ENCODE measurements around the gene CERS2.

CERS2 gene

DNA sequence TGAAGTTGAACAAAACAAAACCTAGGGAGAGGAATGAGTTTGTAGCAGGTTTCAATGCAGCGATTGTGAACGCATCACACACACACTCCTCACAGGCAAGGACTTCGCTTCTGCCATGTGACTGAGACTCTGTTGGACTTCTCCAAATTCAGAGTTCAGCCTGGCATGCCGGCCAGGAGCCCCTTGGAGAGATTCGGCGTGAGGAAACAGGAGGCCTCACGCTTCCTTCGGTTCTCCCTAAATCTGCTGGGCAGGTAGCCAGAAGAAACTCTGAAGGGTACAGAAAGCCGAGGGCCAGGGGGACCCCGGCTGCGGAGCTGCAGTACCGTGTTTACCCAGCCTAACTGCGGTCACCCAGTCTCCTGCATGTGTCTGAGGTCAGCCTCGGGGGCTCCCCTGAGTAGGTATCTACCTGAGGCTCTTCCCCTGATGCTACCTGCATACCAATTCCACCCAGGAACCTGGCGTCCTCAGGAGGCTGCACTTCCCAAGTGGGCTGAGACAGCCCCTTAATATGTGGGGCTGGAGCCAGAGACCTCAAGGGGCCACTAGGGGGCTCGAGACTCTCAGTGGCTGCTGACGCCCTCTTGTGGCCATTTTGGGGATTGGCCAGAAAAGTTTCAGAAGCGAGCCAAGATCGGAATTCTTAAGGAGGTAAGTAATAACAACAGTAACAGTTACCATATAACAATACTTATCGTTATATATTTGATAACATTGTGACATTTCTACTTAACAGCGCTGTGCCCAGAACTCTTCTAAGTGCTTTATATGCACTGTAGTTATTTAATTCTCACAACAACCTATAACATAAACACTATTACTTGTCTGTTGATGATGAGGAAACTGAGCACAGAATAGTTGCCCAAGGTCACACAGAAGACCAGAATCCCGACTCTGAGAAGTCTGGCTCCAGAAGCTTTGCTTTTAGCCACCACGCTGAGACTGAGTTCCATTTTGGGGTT lies 4.7 kb upstream of the CERS2 start:
- Histone ChIP-seq H3K27ac (ENCODE audit: low read depth, low read length) (0 out of 2 replicates have a peak overlapping the region, but pooled peaks have one; percentile 4), H3K36me3 (ENCODE audit: control insufficient read depth, insufficient read depth, low read length) (no peaks in the 10 kb centered on the region), H3K27me3 (ENCODE audit: control insufficient read depth, insufficient read depth, low read length) (no peaks in the 10 kb centered on the region), H3K4me1 (ENCODE audit: control insufficient read depth, insufficient read depth, low read length) (peaks cover 43% of the 10 kb centered on the region), H3K9ac (ENCODE audit: low read length) (no peak overlapping the region), H3K4me3 (ENCODE audit: low read depth, low read length) (no peak overlapping the region), H3K9me3 (ENCODE audit: control insufficient read depth, insufficient read depth, low read depth, low read length) (no peaks in the 10 kb centered on the region)

GRCh38 chr1:150976879-150977694 lies 2.5 kb upstream of the CERS2 start:
- peak overlapping the region; percentile 21 for H3K9ac ChIP-seq (ENCODE audit: low read length)
- peak overlapping the region; percentile 25; the same call in 1 of the 2 replicates for H3K4me3 ChIP-seq (ENCODE audit: low read depth, low read length)
- H3K4me1 ChIP-seq (ENCODE audit: control insufficient read depth, insufficient read depth, low read length): peaks cover 54% of the 10 kb centered on the region
- no peaks in the 10 kb centered on the region for H3K9me3 ChIP-seq (ENCODE audit: control insufficient read depth, insufficient read depth, low read depth, low read length)
- no peak overlapping the region; the same call in 1 of the 2 replicates for H3K27ac ChIP-seq (ENCODE audit: low read depth, low read length)
- no peaks in the 10 kb centered on the region for H3K36me3 ChIP-seq (ENCODE audit: control insufficient read depth, insufficient read depth, low read length)
- no peaks in the 10 kb centered on the region for H3K27me3 ChIP-seq (ENCODE audit: control insufficient read depth, insufficient read depth, low read length)

DNA sequence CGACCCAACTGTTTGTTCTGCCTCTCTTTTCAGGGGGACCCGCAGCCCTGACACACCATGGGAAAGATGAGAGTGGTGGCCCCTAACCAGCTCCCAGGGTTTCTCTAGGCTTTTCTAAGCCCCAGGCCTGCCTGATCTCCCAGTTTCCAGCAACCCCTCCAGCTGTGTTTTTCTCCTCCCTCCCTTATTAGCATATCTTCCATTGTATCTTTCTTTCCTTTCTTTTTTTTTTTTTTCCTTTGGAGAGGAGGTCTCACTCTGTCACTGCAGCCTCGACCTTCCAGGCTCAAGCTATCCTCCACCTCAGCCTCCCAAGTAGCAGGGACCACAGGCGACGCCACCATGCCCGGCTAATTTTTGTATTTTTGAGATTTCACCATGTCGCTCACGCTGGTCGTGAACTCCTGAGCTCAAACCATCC lies 1.8 kb upstream of the CERS2 start:
- peak overlapping the region; percentile 26 for H3K9ac ChIP-seq (ENCODE audit: low read length)

GRCh38 chr1:150973836-150974579 lies 627 bp downstream of the CERS2 start:
- peak overlapping the region; percentile 87 for H3K9ac ChIP-seq (ENCODE audit: low read length)
- H3K9me3 ChIP-seq (ENCODE audit: control insufficient read depth, insufficient read depth, low read depth, low read length): no peaks in the 10 kb centered on the region
- H3K27me3 ChIP-seq (ENCODE audit: control insufficient read depth, insufficient read depth, low read length): no peaks in the 10 kb centered on the region
- peak overlapping the region; percentile 90 for H3K27ac ChIP-seq (ENCODE audit: low read depth, low read length)
- H3K4me1 ChIP-seq (ENCODE audit: control insufficient read depth, insufficient read depth, low read length): peaks cover 56% of the 10 kb centered on the region
- H3K4me3 ChIP-seq (ENCODE audit: low read depth, low read length): peak overlapping the region; percentile 88
- H3K36me3 ChIP-seq (ENCODE audit: control insufficient read depth, insufficient read depth, low read length): peaks cover 1% of the 10 kb centered on the region

More for the DNA sequence above, 1.8 kb upstream of the CERS2 start:
- Histone ChIP-seq H3K36me3 (ENCODE audit: control insufficient read depth, insufficient read depth, low read length) (no peaks in the 10 kb centered on the region), H3K4me3 (ENCODE audit: low read depth, low read length) (0 out of 2 replicates have a peak overlapping the region, but pooled peaks have one; percentile 7), H3K4me1 (ENCODE audit: control insufficient read depth, insufficient read depth, low read length) (peaks cover 54% of the 10 kb centered on the region), H3K27me3 (ENCODE audit: control insufficient read depth, insufficient read depth, low read length) (no peaks in the 10 kb centered on the region), H3K9me3 (ENCODE audit: control insufficient read depth, insufficient read depth, low read depth, low read length) (no peaks in the 10 kb centered on the region), H3K27ac (ENCODE audit: low read depth, low read length) (no peak overlapping the region; the same call in 1 of the 2 replicates)

DNA sequence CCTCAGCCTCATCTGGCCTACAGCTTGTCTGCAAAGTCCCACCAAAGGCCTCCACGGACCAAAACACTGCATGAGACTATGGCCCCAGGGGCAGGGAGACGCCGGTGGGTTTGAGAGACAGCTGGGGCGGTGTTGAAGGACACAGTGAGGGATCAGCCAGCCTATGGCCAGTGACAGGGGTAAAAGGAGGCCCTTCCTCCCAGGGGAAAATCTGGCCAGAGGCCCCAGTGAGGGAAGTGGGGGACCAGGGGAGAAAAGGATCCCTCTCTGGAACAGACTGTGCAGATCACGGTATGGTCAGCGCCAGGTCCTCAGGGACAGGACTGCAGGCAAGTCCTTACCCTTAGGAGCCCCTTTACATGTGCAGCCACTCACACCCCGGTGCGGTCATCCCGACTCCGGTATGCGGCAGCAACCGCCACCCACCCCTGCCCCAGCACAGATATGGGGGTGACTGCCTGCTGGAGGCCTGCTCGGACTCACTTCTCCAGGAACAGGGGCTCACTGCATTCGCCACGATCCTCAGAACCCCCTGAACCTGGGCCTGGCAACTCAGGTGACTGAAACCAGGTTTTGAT lies 1.3 kb downstream of the CERS2 start:
- H3K27ac ChIP-seq (ENCODE audit: low read depth, low read length): peak overlapping the region; percentile 90; the same call in 1 of the 2 replicates

GRCh38 chr1:150972417-150972940 lies 2.2 kb downstream of the CERS2 start:
- Histone ChIP-seq H3K9ac (ENCODE audit: low read length) (peak overlapping the region; percentile 41), H3K36me3 (ENCODE audit: control insufficient read depth, insufficient read depth, low read length) (peaks cover 17% of the 10 kb centered on the region), H3K27me3 (ENCODE audit: control insufficient read depth, insufficient read depth, low read length) (no peaks in the 10 kb centered on the region), H3K4me3 (ENCODE audit: low read depth, low read length) (peak overlapping the region; percentile 88), H3K27ac (ENCODE audit: low read depth, low read length) (peak overlapping the region; percentile 6; the same call in 1 of the 2 replicates), H3K4me1 (ENCODE audit: control insufficient read depth, insufficient read depth, low read length) (peaks cover 52% of the 10 kb centered on the region), H3K9me3 (ENCODE audit: control insufficient read depth, insufficient read depth, low read depth, low read length) (no peaks in the 10 kb centered on the region)

More for the DNA sequence above, 1.3 kb downstream of the CERS2 start:
- Histone ChIP-seq H3K4me1 (ENCODE audit: control insufficient read depth, insufficient read depth, low read length) (peaks cover 54% of the 10 kb centered on the region), H3K9me3 (ENCODE audit: control insufficient read depth, insufficient read depth, low read depth, low read length) (no peaks in the 10 kb centered on the region), H3K9ac (ENCODE audit: low read length) (peak overlapping the region; percentile 87), H3K4me3 (ENCODE audit: low read depth, low read length) (peak overlapping the region; percentile 88), H3K27me3 (ENCODE audit: control insufficient read depth, insufficient read depth, low read length) (no peaks in the 10 kb centered on the region), H3K36me3 (ENCODE audit: control insufficient read depth, insufficient read depth, low read length) (peaks cover 8% of the 10 kb centered on the region)

- Histone ChIP-seq H3K4me1 (ENCODE audit: control insufficient read depth, insufficient read depth, low read length) (peaks cover 45% of the 10 kb centered on the region), H3K9ac (ENCODE audit: low read length) (peak overlapping the region; percentile 41), H3K27ac (ENCODE audit: low read depth, low read length) (peak overlapping the region; percentile 6; the same call in 1 of the 2 replicates), H3K36me3 (ENCODE audit: control insufficient read depth, insufficient read depth, low read length) (peaks cover 23% of the 10 kb centered on the region), H3K4me3 (ENCODE audit: low read depth, low read length) (peak overlapping the region; percentile 88), H3K27me3 (ENCODE audit: control insufficient read depth, insufficient read depth, low read length) (no peaks in the 10 kb centered on the region), H3K9me3 (ENCODE audit: control insufficient read depth, insufficient read depth, low read depth, low read length) (no peaks in the 10 kb centered on the region)
Observed at GRCh38 chr1:150971583-150972416, 2.8 kb downstream of the CERS2 start.

DNA sequence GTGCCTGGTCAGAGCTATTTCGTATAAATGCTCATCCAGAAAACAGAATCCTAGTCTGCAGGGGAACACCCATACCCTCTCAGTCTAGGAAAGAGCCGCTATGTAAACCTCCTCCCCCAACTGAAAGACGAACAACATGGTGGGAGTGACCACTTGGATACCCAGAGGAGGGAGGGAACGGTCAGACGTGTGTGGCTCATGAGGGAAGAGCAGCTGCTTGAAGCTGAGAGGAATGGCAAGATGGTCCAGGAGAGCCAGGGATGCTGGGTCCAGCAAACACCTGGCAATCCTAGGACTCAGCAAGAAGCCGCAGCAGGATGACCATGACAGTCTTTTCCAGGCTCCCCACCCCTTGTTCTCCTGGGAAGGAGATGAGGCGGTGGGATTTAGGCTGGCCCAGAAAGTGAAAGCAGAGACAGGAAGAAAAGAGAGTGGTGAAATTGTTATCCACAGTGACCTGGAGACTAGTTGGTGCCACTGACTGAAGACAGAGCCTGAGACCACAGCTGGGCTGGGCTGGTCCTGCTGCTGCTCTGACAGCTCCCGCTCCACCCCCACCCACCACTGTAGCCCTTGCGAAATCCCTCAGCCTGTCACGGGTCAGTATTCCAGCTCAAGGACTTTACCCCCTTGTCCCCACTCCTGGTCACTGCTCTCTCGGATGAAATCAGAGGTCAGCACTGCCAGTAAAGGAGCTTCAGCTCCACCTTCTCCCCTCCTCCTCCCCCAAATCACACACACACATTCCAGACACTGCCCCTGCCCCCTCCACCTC lies 3.6 kb downstream of the CERS2 start:
- Histone ChIP-seq H3K27ac (ENCODE audit: low read depth, low read length) (peak overlapping the region; percentile 6; the same call in 1 of the 2 replicates), H3K9me3 (ENCODE audit: control insufficient read depth, insufficient read depth, low read depth, low read length) (no peaks in the 10 kb centered on the region), H3K4me3 (ENCODE audit: low read depth, low read length) (peak overlapping the region; percentile 88; the same call in 1 of the 2 replicates), H3K27me3 (ENCODE audit: control insufficient read depth, insufficient read depth, low read length) (no peaks in the 10 kb centered on the region), H3K36me3 (ENCODE audit: control insufficient read depth, insufficient read depth, low read length) (peaks cover 31% of the 10 kb centered on the region), H3K9ac (ENCODE audit: low read length) (peak overlapping the region; percentile 30), H3K4me1 (ENCODE audit: control insufficient read depth, insufficient read depth, low read length) (peaks cover 37% of the 10 kb centered on the region)

GRCh38 chr1:150969626-150970025 lies 5.0 kb downstream of the CERS2 start:
- Histone ChIP-seq H3K4me1 (ENCODE audit: control insufficient read depth, insufficient read depth, low read length) (peaks cover 35% of the 10 kb centered on the region), H3K36me3 (ENCODE audit: control insufficient read depth, insufficient read depth, low read length) (peaks cover 44% of the 10 kb centered on the region), H3K27me3 (ENCODE audit: control insufficient read depth, insufficient read depth, low read length) (no peaks in the 10 kb centered on the region), H3K9me3 (ENCODE audit: control insufficient read depth, insufficient read depth, low read depth, low read length) (no peaks in the 10 kb centered on the region), H3K4me3 (ENCODE audit: low read depth, low read length) (no peak overlapping the region), H3K27ac (ENCODE audit: low read depth, low read length) (no peak overlapping the region), H3K9ac (ENCODE audit: low read length) (no peak overlapping the region)

Measured in HUES6 (cell line).